SH-SY5Y (cell line): Measurements from ENCODE around the gene SMIM32.

Source experiments
- GATA2 ChIP-seq: IDR thresholded peaks from 2 replicates; pipeline ENCODE4 v1.6.1; 2011; ENCODE audit warnings: mild to moderate bottlenecking, low read depth, low read length
- GATA3 ChIP-seq: IDR thresholded peaks from 2 replicates; pipeline ENCODE4 v1.6.1; 2011; ENCODE audit warnings: low read depth, mild to moderate bottlenecking, low read length, moderate library complexity

DNA sequence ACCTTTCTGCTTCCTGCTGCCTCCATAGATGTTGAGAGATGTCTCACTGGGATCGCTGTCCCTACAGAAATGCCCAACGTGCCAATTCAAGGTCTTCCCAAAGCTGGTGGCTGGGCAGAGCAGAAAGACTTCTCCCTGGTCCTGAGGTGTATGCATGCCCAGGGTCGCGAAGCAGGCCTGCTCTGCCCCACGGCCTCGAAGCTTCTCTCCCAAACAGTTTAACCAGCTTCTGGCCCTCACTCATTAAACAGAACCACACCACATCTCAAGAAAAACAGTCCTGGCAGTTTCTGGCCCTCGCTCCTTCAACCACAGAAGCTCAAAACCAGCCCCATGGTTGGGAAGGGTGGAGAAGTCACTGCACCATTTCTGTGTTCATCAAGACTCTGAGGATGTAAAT lies 14.7 kb upstream of the SMIM32 start:
- TF ChIP-seq GATA2, result no peak
- TF ChIP-seq GATA3, result no peak
